Activated CD4-positive, alpha-beta T cell treated with anti-CD3 and anti-CD28 coated beads, Interleukin-2, Interleukin-6, amounts not matched to agents 100 ng/mL and 50 ng/mL, durations not matched to agents 16 hours and 8 hours (primary cell): ENCODE measurements around the gene EIF3K.

ENCODE experiments used
- DNase-seq: peaks from one replicate; pipeline ENCODE4 v3.0.0-alpha.2; 2020

EIF3K gene

DNA sequence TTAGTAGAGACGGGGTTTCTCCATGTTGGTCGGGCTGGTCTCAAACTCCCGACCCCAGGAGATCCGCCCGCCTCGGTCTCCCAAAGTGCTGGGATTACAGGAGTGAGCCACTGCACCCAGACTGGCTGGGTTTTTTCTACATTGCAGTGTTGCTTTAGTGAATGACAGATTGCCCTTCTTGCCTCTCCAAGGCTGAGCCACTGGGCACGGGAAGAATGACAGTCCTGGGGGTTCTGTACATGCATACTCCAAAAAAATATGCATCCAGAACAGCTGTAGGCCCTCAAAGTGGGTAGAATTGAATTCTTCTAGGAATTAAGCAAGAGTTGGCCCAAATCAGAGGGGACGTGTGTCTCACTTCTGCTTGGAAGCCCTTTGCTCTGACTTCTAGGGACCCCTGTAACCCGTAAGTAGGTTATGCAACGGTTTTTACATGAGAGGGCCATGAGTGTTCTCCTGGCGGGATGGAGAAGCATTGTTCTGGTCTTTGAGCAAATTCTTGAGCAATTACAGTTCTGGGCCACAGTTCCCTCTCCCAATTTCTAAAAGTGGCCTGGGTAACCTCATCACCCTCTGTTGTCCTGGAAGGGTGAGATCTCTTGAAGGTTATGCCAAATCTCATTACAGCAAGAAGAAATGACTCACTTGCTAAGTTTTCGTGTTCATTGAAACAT lies 32.1 kb downstream of the EIF3K start:
- DNase-seq = no peak

- no peak for DNase-seq
These were observed 34.1 kb downstream of the EIF3K start for GRCh38 chr19:38653028-38653571.

DNA sequence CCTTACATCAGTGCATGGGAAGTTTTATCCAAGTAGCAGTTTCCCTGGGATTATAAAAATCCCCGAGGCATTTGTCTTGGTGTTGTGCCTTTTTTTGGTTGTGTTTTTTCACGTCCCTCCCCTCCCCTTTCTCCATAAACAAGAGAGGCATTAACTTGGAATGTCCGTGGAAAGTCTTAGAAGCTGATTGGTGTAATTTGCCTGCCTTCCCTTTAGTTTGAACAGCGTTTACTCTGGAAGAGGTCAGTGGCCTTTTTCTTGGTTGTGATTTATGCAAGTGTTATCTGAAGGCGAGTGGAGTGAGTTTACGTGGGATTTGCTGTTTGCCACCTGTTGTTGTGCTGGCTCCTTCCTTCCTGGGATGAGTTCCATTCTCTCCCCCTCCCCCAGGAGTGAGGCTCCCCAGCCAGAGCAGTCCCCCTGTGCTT lies 35.7 kb downstream of the EIF3K start:
- DNase-seq = no peak

DNA sequence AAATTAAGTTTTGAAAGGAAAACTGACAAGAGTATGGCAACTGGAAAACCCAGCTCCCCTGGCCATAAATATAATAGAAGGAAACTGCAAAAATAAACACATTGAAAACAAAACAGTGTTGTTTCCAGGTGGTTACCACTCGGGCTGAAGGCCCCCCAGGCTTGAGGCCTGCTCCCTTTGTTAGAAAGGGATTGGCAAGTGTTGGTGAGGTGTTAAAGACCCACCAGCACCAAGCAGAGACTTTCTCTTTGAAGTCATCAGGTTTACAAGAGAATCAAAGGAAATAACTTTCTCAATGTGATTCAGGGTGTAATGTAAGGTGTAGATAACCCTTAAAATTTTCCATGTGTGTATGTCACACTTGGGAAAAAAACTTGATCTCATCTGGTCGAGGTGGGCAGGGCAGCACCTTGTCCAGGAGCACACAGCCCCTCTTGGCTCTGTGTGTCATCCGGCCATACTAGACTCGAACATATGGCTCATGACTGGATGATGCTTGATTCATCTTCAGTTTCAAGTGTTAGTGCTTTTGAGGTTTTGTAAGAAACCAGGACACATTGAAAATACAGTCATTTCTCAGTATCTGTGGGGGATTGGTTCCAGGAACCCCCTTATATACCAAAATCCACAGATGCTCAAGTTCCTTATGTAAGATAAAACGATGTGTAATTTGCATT lies 36.3 kb downstream of the EIF3K start:
- DNase-seq = peak; percentile 83

DNA sequence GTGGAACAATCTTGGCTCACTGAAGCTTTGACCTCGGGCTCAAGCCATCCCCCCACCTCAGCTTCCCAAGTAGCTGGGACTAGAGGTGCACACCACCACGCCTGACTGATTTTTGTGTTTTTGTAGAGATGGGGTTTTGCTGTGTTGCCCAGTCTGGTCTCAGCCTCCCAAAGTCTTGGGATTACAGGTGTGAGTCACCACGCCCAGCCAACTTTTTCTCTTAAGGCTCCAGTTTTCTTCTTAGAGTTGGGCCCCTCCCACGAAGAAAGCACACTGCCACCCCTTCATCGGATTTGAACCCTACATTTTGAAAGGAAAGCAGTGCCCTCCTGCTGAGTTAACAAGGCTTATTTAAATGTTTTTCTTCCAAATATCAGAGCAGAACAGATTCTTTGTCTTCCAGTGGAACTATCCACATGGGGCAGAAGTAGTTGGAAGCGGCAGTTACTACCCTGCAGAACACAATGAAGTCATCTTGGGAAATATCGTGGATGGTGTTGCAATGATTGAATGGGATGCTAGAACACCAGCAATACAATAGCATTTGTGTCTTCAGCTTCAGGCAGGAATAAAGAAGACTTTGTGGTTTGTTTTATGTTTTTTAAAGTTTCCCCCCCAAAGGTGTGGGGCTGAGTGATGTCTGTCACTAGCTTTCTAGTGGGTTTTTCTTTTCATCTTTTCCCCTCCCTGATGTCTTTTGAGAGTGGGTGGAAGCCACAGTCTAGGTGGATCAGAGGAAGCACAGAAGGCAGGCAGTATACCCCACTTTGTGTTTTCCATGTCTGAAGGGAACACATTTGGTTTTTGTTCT lies 37.4 kb downstream of the EIF3K start:
- peak; percentile 43 for DNase-seq

- peak; percentile 63 for DNase-seq
These were observed 38.7 kb downstream of the EIF3K start for GRCh38 chr19:38657633-38658222.

DNA sequence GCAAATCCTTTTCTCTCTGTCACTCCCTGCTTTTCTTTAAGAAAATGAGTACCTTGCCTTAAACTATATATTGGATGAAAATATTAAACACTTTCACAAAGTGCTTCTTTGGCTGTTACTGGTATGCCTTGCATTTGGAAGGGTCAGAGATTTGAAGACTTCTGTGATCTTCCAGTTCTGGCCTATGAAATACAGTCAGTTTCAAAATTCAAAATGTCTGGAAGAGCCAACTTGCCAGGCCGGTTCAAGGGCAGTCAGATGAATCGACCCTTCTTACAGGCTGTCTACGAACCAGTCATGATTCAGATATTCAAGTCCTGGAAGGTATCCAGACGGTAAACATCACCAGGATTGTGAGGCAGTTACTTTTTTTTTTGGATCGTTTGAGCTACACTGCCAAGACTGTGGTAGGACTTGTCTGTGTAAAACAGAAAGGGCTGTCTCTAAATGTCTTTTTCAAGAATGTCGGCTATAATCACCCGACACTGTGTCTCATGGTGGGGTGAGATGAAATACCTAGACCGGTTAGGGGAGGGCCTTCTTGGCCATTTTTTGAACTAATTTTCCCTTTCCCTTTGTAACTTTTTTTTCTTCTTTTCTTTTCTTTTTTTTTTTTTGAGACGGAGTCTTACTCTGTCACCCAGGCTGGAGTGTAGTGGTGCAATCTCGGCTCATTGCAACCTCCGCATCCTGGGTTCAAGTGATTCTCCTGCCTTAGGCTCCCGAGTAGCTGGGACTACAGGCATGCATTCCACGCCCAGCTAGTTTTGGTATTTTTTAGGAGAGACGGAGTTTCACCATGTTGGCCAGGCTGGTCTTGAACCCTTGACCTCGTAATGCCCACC lies 39.7 kb downstream of the EIF3K start:
- no peak for DNase-seq

GRCh38 chr19:38660724-38661123 lies 41.7 kb downstream of the EIF3K start:
- no peak for DNase-seq

GRCh38 chr19:38661136-38661535 lies 42.1 kb downstream of the EIF3K start:
- no peak for DNase-seq

DNA sequence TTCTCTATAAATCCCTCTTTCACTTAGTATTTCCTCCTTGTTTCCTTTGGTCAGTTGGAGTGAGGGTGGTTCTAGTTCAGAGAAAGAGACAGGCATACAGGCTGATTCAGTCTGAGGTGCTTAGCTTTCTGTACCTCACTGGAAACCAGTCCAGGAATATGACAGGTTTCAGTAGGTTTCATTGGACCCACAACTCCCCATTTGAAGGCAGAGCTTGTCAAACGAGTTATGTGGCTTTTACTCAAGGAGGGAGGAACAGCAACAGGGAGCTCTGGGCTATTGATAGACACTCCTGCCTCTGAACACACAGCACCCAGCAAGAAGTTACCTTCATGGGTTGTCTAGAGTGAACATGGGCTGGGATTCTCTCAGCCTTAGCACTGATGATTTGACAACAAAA lies 43.0 kb downstream of the EIF3K start:
- no peak for DNase-seq

GRCh38 chr19:38662537-38663155 lies 43.7 kb downstream of the EIF3K start:
- DNase-seq = no peak

DNA sequence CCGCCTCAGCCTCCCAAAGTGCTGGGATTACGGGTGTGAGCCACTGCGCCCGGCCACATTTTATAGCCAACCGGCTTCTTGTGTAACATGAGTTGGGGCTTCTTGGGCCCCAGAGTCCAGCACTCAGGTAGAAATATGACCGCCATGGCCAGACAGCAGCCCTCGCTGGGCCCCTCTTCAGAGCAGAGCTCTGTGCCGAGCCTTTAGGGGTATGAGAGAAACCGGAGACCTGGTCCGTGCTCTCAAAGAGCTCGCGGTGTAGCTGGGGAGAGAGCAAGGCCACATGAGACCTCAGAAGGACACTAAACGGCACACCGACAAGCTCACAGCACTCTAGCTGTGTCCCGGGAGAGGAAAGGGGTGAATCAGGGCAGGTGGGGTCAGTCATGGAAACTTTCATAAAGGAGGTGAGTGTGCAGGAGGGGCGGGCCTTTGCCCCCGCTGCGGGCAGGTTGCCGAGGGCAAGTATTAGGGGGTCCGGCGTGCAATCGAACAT lies 44.2 kb downstream of the EIF3K start:
- no peak for DNase-seq

GRCh38 chr19:38663957-38664502 lies 45.0 kb downstream of the EIF3K start:
- no peak for DNase-seq

DNA sequence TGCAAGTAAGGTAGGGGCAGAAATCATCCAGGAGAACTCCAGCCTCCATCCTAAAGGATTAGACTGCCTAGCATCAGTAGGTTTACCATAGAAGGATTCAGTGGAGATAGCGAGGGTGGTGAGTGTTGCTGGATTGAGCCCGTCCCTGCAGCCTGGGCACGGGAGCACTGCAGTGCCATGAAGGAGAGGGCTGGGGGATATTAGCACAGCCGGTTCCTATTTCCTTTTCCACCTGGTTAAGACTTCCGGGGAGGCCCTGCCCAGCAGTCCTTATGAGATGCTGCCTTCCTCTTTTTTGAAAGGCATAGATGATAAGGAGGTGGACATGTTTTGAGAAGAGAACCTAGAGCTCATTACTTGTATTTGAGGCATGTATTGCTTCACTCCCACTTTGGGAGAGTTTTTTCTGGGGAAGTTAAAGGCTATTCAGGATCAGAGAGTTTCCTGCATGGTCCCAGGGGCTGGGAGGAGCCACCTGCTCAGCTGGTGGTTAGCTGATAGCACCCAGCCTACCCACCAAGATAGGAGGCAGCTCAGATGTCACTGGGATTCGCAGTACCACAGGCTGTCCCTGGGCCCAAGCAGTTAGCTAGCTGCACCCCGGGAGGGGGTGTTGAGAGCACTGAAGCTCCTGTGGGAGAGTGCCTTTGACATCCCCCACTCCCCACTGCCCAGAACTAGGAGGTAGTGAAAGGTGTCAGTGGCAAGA lies 45.7 kb downstream of the EIF3K start:
- DNase-seq = no peak

DNA sequence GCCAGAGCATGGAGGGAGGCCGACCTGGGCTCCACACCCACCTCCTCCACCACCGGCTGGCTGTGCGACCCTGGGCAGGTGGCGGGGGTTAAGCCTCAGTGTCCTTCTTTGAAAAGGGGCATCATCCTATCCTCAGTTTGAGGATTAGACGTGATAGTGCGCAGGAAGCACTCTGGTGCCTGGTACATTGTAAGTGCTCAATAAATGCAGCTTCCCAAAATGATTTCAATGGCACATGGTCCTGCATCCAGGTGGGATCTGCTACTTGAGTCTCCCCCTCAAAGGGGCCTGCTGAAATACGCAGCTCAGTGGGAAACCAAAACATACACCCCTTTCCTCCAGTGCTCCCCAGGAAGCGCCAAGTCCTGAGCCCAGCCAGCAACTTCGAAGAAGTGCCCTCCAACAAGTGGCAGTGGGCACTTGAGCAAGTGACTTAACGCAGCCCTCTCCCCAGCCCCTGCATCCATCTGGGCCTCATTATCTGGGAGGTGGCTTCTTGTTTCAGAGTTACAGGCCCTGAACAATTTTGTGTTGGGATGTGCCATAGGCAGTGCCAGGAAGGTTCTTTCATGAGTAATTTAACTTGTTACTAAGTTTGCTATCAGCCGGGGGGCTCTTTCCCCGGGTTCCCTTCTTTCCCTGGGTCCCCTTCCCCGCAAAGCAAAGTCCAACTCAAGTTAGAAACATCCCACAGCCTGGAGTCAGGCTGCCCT lies 46.4 kb downstream of the EIF3K start:
- no peak for DNase-seq

DNA sequence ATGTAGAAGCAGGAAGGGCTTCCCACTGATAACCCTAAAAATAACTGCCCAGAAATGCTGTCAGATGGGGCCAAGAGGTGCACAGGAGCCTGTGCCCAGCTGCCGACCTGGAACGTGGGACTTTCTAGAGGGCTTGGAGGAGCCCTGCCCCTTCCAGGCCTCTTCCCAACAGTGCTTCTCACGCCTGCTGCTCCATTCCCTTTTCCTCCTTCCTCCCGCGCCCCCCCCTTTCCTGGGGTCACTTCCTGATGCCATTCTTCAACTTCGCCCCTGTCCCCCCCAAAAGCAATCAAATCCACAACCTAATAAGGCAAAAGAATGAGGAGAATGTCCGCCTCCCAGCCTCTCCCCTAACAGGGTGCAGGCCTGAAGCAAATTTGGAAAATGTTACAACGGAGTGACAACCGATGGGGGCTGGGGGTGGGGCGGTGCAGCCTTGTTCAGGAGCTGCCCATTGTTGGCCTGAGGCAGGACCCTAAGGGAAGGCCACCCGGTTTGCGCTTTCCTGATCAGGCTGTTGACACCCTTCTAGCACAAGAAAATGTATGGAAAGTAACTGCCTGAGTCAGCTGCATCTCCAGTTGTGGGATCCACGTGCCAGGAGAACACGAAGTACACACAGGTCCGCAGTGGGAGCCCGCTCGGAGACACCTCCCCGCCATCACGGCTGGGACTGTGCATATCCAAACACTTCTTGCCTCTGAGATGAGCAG lies 47.1 kb downstream of the EIF3K start:
- no peak for DNase-seq

GRCh38 chr19:38666663-38667511 lies 47.9 kb downstream of the EIF3K start:
- peak; percentile 75 for DNase-seq

DNA sequence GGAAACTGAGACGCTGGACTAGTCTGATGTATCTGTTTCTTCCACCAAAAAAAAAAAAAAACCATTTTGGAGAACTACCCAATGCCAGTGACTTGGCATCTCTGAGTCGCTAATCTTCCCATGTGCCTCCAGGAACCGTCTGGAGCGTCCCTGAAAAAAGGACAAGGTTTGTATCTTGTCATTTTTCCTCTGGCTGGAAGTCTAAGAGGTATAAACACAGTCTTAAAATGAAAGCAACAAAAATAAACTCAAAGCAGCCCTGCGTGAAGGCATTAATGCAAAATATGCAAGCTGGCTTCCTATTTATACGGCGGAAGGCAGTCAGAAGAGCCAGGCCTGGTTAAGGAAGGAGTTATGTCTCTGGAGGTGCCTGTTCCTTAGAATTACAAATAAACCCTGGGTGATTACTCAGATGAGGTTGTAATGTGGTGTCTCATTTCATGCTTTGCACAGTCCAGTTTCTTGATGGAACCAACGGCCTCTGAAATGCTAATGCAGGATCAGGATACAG lies 48.7 kb downstream of the EIF3K start:
- no peak for DNase-seq
